DND-41 (cell line): ENCODE measurements around the gene KIF4A.

Experiments
- ATAC-seq: fragments of 200-7000 bp; cut with Tn5 transposase; 3 replicates; pipeline ENCODE4 v1.9.1; 2021; ENCODE audit warnings: low read depth; ENCODE audit not compliant: insufficient read depth
- DNase-seq: peaks from one replicate; pipeline ENCODE4 v3.0.0-alpha.2; 2020
- H2AFZ ChIP-seq: 2 replicates; pipeline ENCODE4 v1.6.0; 2012; ENCODE audit warnings: low read depth, low read length
- H3K27ac ChIP-seq: 2 replicates; pipeline ENCODE4 v1.5.1; 2012; ENCODE audit warnings: low read length, inconsistent platforms
- H3K27me3 ChIP-seq: fragments of 200-600 bp; sonication (generic); 2 replicates; pipeline ENCODE4 v1.6.0; 2012; ENCODE audit warnings: low read length, mild to moderate bottlenecking, inconsistent platforms; ENCODE audit not compliant: insufficient read depth, poor library complexity
- H3K36me3 ChIP-seq: 2 replicates; pipeline ENCODE4 v1.5.1; 2012; ENCODE audit warnings: low read length, inconsistent platforms; ENCODE audit not compliant: insufficient read depth
- H3K4me1 ChIP-seq: 2 replicates; pipeline ENCODE4 v1.5.1; 2012; ENCODE audit warnings: mild to moderate bottlenecking, low read length; ENCODE audit not compliant: insufficient read depth
- H3K4me2 ChIP-seq: 2 replicates; pipeline ENCODE4 v1.6.0; 2012; ENCODE audit warnings: mild to moderate bottlenecking, moderate library complexity, low read length, inconsistent platforms; ENCODE audit not compliant: insufficient read depth
- H3K4me3 ChIP-seq, 2 experiments: fragments of 200-600 bp in 1 of 2; shearing (Covaris generic) in 1 of 2; 2 replicates each; pipeline ENCODE4 v1.5.1; 2012 to 2016; ENCODE audit warnings: inconsistent platforms in 2 of 2, low read length in 2 of 2, mild to moderate bottlenecking in 2 of 2, low read depth in 1 of 2, moderate library complexity in 1 of 2
- H3K79me2 ChIP-seq: 2 replicates; pipeline ENCODE4 v1.6.0; 2012; ENCODE audit warnings: low read length, inconsistent platforms; ENCODE audit not compliant: insufficient read depth
- H3K9ac ChIP-seq: 2 replicates; pipeline ENCODE4 v1.6.0; 2012; ENCODE audit warnings: low read depth, mild to moderate bottlenecking, inconsistent platforms, low read length, moderate library complexity
- H3K9me3 ChIP-seq: 2 replicates; pipeline ENCODE4 v1.5.1; 2012; ENCODE audit warnings: low read length, moderate library complexity, mild to moderate bottlenecking, inconsistent platforms; ENCODE audit not compliant: insufficient read depth, severe bottlenecking
- H4K20me1 ChIP-seq: 2 replicates; pipeline ENCODE4 v1.6.0; 2012; ENCODE audit warnings: low read length; ENCODE audit not compliant: insufficient read depth
- EZH2 ChIP-seq: IDR thresholded peaks from 3 replicates; pipeline ENCODE4 v1.6.1; 2012; ENCODE audit warnings: borderline replicate concordance, low read depth, mild to moderate bottlenecking, moderate library complexity, low read length, inconsistent platforms; ENCODE audit not compliant: severe bottlenecking
- TF ChIP-seq, protein P1 (sequence below): IDR thresholded peaks from 2 replicates; pipeline ENCODE4 v1.5.1; 2012; ENCODE audit warnings: borderline replicate concordance, low read length, moderate library complexity, mild to moderate bottlenecking; ENCODE audit not compliant: poor library complexity, severe bottlenecking; ENCODE audit errors: extremely low read depth

The KIF4A gene

DNA sequence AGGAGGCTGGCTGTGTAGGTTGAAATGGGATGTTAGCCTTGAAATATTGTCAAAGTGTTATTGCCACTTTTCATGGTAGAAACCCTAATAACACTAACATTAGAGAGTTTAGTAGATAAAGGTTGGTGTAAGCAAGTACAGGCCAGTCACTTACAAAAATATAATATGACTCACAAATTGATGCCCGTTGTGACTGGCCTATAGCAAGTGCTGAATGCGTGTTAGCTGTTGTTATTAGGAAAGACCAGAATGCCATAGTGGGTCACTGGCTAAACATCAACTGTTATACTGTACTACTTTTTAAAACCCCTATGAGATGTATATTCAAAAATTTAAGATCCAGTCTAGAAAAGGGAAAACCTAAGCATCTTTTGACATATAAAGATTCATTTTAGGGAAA lies 112.8 kb downstream of the KIF4A start:
- H3K36me3 ChIP-seq: peaks cover 72% of the 10 kb centered on the region
- H3K27me3 ChIP-seq: no peaks in the 10 kb centered on the region

DNA sequence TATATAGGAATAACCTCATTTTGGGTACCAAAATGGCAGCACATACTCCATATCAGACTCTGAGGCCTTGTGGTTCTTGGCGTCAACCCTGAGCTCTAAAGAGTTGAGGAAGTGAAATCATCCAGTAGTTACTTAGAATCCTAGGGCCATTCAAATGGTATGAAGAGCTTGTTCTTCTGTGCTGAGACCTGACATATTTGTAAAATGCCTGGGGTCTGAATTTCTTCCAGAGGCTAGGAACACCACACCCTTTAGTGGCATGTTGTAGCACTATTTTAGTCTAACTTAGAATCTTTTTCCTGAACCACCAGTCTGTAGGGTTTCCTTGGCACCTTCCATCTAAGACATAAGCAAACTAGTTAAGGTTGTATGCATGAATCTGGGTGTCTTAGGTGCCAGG lies 115.1 kb downstream of the KIF4A start:
- ATAC-seq (no peak), DNase-seq (no peak)
- H3K79me2 ChIP-seq: no peaks in the 10 kb centered on the region
- no peak overlapping the region for H3K4me2 ChIP-seq
- H2AFZ ChIP-seq: no peak overlapping the region
- TF ChIP-seq EZH2: no peak
- no peak overlapping the region for H3K27ac ChIP-seq
- no peaks in the 10 kb centered on the region for H3K9me3 ChIP-seq
- H3K4me1 ChIP-seq: no peaks in the 10 kb centered on the region
- no peak overlapping the region for H3K9ac ChIP-seq
- H3K36me3 ChIP-seq: peaks cover 76% of the 10 kb centered on the region
- H3K4me3 ChIP-seq: no peak overlapping the region
- no peaks in the 10 kb centered on the region for H4K20me1 ChIP-seq
- H3K27me3 ChIP-seq: no peaks in the 10 kb centered on the region

More for the DNA sequence above, 112.8 kb downstream of the KIF4A start:
- no peak for TF ChIP-seq EZH2
- TF ChIP-seq, protein P1, sequence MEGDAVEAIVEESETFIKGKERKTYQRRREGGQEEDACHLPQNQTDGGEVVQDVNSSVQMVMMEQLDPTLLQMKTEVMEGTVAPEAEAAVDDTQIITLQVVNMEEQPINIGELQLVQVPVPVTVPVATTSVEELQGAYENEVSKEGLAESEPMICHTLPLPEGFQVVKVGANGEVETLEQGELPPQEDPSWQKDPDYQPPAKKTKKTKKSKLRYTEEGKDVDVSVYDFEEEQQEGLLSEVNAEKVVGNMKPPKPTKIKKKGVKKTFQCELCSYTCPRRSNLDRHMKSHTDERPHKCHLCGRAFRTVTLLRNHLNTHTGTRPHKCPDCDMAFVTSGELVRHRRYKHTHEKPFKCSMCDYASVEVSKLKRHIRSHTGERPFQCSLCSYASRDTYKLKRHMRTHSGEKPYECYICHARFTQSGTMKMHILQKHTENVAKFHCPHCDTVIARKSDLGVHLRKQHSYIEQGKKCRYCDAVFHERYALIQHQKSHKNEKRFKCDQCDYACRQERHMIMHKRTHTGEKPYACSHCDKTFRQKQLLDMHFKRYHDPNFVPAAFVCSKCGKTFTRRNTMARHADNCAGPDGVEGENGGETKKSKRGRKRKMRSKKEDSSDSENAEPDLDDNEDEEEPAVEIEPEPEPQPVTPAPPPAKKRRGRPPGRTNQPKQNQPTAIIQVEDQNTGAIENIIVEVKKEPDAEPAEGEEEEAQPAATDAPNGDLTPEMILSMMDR: no peak
- no peak for DNase-seq
- Histone ChIP-seq H3K9ac (no peak overlapping the region), H3K9me3 (no peaks in the 10 kb centered on the region), H3K79me2 (no peaks in the 10 kb centered on the region), H3K4me3 (no peak overlapping the region), H2AFZ (no peak overlapping the region), H3K27ac (no peak overlapping the region), H3K4me2 (no peak overlapping the region), H3K4me1 (no peaks in the 10 kb centered on the region), H4K20me1 (no peaks in the 10 kb centered on the region)
- ATAC-seq: no peak

DNA sequence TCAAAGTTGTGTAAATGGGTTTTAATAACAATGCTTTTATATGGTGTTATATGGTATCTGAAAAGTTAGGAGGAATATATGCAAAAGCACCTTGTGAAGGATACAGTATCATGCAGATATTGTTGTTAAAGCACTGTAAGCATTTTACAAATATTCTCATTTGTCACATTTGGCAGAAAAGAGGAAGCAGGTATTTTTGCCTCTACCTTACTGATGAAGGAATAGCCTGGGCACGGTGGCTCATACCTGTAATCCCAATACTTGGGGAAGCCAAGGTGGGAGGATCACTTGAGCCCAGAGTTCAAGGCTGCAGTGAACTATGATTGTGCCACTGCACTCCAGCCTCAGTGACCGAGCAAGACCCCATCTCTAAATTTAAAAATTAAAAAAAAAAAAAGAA lies 121.0 kb downstream of the KIF4A start:
- no peaks in the 10 kb centered on the region for H3K9me3 ChIP-seq
- H3K27ac ChIP-seq: no peak overlapping the region
- peaks cover 53% of the 10 kb centered on the region for H3K36me3 ChIP-seq
- DNase-seq (no peak), ATAC-seq (no peak)
- H3K4me2 ChIP-seq: no peak overlapping the region
- no peaks in the 10 kb centered on the region for H3K4me1 ChIP-seq
- H2AFZ ChIP-seq: no peak overlapping the region
- TF ChIP-seq EZH2: no peak
- TF ChIP-seq, protein P1: no peak
- no peak overlapping the region for H3K4me3 ChIP-seq
- H4K20me1 ChIP-seq: no peaks in the 10 kb centered on the region
- H3K79me2 ChIP-seq: no peaks in the 10 kb centered on the region
- no peak overlapping the region for H3K9ac ChIP-seq
- H3K27me3 ChIP-seq: no peaks in the 10 kb centered on the region

DNA sequence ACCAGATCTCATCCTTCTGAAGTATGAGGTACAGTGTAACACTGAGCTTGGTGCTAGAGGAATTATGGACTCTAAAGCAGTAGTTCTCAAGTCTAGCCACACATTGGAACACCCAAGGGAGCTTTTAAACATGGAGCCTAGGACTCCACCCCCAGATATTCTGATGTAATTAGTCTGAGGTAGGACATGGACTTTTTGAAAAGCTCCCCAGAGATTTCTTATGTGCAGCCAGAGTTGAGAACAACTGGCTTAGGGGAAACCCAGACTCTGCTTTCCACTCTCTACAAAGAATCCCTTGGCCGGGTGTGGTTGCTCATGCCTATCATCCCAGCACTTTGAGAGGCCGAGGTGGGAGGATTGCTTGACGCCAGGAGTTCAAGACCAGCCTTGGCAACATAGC lies 121.6 kb downstream of the KIF4A start:
- no peaks in the 10 kb centered on the region for H3K79me2 ChIP-seq
- H3K36me3 ChIP-seq: peaks cover 48% of the 10 kb centered on the region
- no peaks in the 10 kb centered on the region for H3K27me3 ChIP-seq
- H3K9ac ChIP-seq: no peak overlapping the region
- H3K27ac ChIP-seq: no peak overlapping the region
- no peak overlapping the region for H3K4me2 ChIP-seq
- DNase-seq: no peak
- no peak overlapping the region for H2AFZ ChIP-seq
- no peak overlapping the region for H3K4me3 ChIP-seq
- no peak for ATAC-seq
- H3K9me3 ChIP-seq: no peaks in the 10 kb centered on the region
- no peaks in the 10 kb centered on the region for H4K20me1 ChIP-seq
- TF ChIP-seq, protein P1: no peak
- no peak for TF ChIP-seq EZH2
- H3K4me1 ChIP-seq: no peaks in the 10 kb centered on the region
